Measurements from ENCODE around the gene OLFM1.

The OLFM1 gene

GRCh38 chr9:135165756-135166519, 78.5 kb downstream of the OLFM1 start:
- H3K4me3 ChIP-seq (ENCODE audit: low read length in 2 of 2) = no peak overlapping the region
- no peaks in the 10 kb centered on the region for H3K9me3 ChIP-seq (ENCODE audit: control insufficient read depth in 2 of 2, low read length in 2 of 2)
- no peaks in the 10 kb centered on the region for H3K36me3 ChIP-seq (ENCODE audit: control insufficient read depth in 2 of 2, insufficient read depth in 2 of 2, low read length in 2 of 2)
- H3K27me3 ChIP-seq (ENCODE audit: control insufficient read depth in 1 of 2, insufficient read depth in 2 of 2, low read length in 2 of 2) = peaks cover 5 to 28% of the 10 kb centered on the region in 2 donors
- no peaks in the 10 kb centered on the region for H3K4me1 ChIP-seq (ENCODE audit: control insufficient read depth, insufficient read depth, low read length)
- no peak overlapping the region for H3K9ac ChIP-seq (ENCODE audit: low read length in 2 of 2)
- H3K27ac ChIP-seq (ENCODE audit: low read length) = no peak overlapping the region

GRCh38 chr9:135166565-135166964, 79.1 kb downstream of the OLFM1 start:
- Histone ChIP-seq H3K4me1 (ENCODE audit: control insufficient read depth, insufficient read depth, low read length) (no peaks in the 10 kb centered on the region), H3K4me3 (ENCODE audit: low read length in 2 of 2) (no peak overlapping the region), H3K27me3 (ENCODE audit: control insufficient read depth in 1 of 2, insufficient read depth in 2 of 2, low read length in 2 of 2) (peaks cover 5 to 29% of the 10 kb centered on the region in 2 donors), H3K27ac (ENCODE audit: low read length) (no peak overlapping the region), H3K9ac (ENCODE audit: low read length in 2 of 2) (no peak overlapping the region), H3K36me3 (ENCODE audit: control insufficient read depth in 2 of 2, insufficient read depth in 2 of 2, low read length in 2 of 2) (no peaks in the 10 kb centered on the region), H3K9me3 (ENCODE audit: control insufficient read depth in 2 of 2, low read length in 2 of 2) (no peaks in the 10 kb centered on the region)

- H3K9me3 ChIP-seq (ENCODE audit: control insufficient read depth in 2 of 2, low read length in 2 of 2) = no peaks in the 10 kb centered on the region
- H3K4me3 ChIP-seq (ENCODE audit: low read length in 2 of 2) = no peak overlapping the region
- peaks cover 5 to 27% of the 10 kb centered on the region in 2 donors for H3K27me3 ChIP-seq (ENCODE audit: control insufficient read depth in 1 of 2, insufficient read depth in 2 of 2, low read length in 2 of 2)
- H3K27ac ChIP-seq (ENCODE audit: low read length) = no peak overlapping the region
- no peak overlapping the region for H3K9ac ChIP-seq (ENCODE audit: low read length in 2 of 2)
- H3K36me3 ChIP-seq (ENCODE audit: control insufficient read depth in 2 of 2, insufficient read depth in 2 of 2, low read length in 2 of 2) = no peaks in the 10 kb centered on the region
- no peaks in the 10 kb centered on the region for H3K4me1 ChIP-seq (ENCODE audit: control insufficient read depth, insufficient read depth, low read length)
Observed at GRCh38 chr9:135167356-135167755, 79.9 kb downstream of the OLFM1 start.

- Histone ChIP-seq H3K9me3 (ENCODE audit: control insufficient read depth in 2 of 2, low read length in 2 of 2) (no peaks in the 10 kb centered on the region), H3K36me3 (ENCODE audit: control insufficient read depth in 2 of 2, insufficient read depth in 2 of 2, low read length in 2 of 2) (no peaks in the 10 kb centered on the region), H3K4me1 (ENCODE audit: control insufficient read depth, insufficient read depth, low read length) (no peaks in the 10 kb centered on the region), H3K9ac (ENCODE audit: low read length in 2 of 2) (no peak overlapping the region), H3K4me3 (ENCODE audit: low read length in 2 of 2) (no peak overlapping the region), H3K27me3 (ENCODE audit: control insufficient read depth in 1 of 2, insufficient read depth in 2 of 2, low read length in 2 of 2) (peaks cover 5 to 27% of the 10 kb centered on the region in 2 donors), H3K27ac (ENCODE audit: low read length) (no peak overlapping the region)
Observed at GRCh38 chr9:135167849-135168655, 80.6 kb downstream of the OLFM1 start.

GRCh38 chr9:135169709-135170226, 82.3 kb downstream of the OLFM1 start:
- H3K36me3 ChIP-seq (ENCODE audit: control insufficient read depth in 2 of 2, insufficient read depth in 2 of 2, low read length in 2 of 2) = no peaks in the 10 kb centered on the region
- H3K9ac ChIP-seq (ENCODE audit: low read length in 2 of 2) = no peak overlapping the region
- H3K4me1 ChIP-seq (ENCODE audit: control insufficient read depth, insufficient read depth, low read length) = no peaks in the 10 kb centered on the region
- H3K4me3 ChIP-seq (ENCODE audit: low read length in 2 of 2) = no peak overlapping the region
- no peak overlapping the region for H3K27ac ChIP-seq (ENCODE audit: low read length)
- no peaks in the 10 kb centered on the region for H3K9me3 ChIP-seq (ENCODE audit: control insufficient read depth in 2 of 2, low read length in 2 of 2)
- peaks cover 5 to 26% of the 10 kb centered on the region in 2 donors for H3K27me3 ChIP-seq (ENCODE audit: control insufficient read depth in 1 of 2, insufficient read depth in 2 of 2, low read length in 2 of 2)

- H3K27ac ChIP-seq (ENCODE audit: low read length) = no peak overlapping the region
- no peak overlapping the region for H3K9ac ChIP-seq (ENCODE audit: low read length in 2 of 2)
- H3K4me3 ChIP-seq (ENCODE audit: low read length in 2 of 2) = no peak overlapping the region
- no peaks in the 10 kb centered on the region for H3K4me1 ChIP-seq (ENCODE audit: control insufficient read depth, insufficient read depth, low read length)
- no peaks in the 10 kb centered on the region for H3K36me3 ChIP-seq (ENCODE audit: control insufficient read depth in 2 of 2, insufficient read depth in 2 of 2, low read length in 2 of 2)
- H3K27me3 ChIP-seq (ENCODE audit: control insufficient read depth in 1 of 2, insufficient read depth in 2 of 2, low read length in 2 of 2) = peaks cover 5 to 23% of the 10 kb centered on the region in 2 donors
- H3K9me3 ChIP-seq (ENCODE audit: control insufficient read depth in 2 of 2, low read length in 2 of 2) = no peaks in the 10 kb centered on the region
Observed at GRCh38 chr9:135170535-135170934, 83.1 kb downstream of the OLFM1 start.
